SK-N-SH treated with all-trans-retinoic acid at 6 μM for 48 hours (cell line): ENCODE measurements around the gene ARF5.

Source experiments
- ARNTL ChIP-seq: fragments of 450-650 bp; formaldehyde crosslinking; IDR thresholded peaks from 2 replicates; pipeline ENCODE4 v1.5.0; 2020; ENCODE audit warnings: low read depth, mild to moderate bottlenecking, moderate library complexity, borderline replicate concordance
- CREB5 ChIP-seq: fragments of 250-450 bp; sonication (Bioruptor Pico); IDR thresholded peaks from 2 replicates; pipeline ENCODE4 v1.5.1; 2020; ENCODE audit warnings: low read depth, mild to moderate bottlenecking, moderate library complexity
- PATZ1 ChIP-seq: fragments of 250-450 bp; sonication (Bioruptor Pico); IDR thresholded peaks from 2 replicates; pipeline ENCODE4 v1.8.0; 2020; ENCODE audit warnings: mild to moderate bottlenecking, moderate library complexity, borderline replicate concordance
- PPARA ChIP-seq: fragments of 250-450 bp; sonication (Bioruptor Pico); IDR thresholded peaks from 2 replicates; pipeline ENCODE4 v1.5.0; 2020; ENCODE audit warnings: mild to moderate bottlenecking, borderline replicate concordance
- SNAI2 ChIP-seq: fragments of 250-450 bp; sonication (Bioruptor Pico); IDR thresholded peaks from 2 replicates; pipeline ENCODE4 v1.5.0; 2020; ENCODE audit warnings: mild to moderate bottlenecking, moderate library complexity
- TCF4 ChIP-seq: fragments of 250-450 bp; sonication (Bioruptor Pico); IDR thresholded peaks from 2 replicates; pipeline ENCODE4 v1.8.0; 2021; ENCODE audit warnings: mild to moderate bottlenecking, moderate library complexity, borderline replicate concordance
- TOX ChIP-seq: fragments of 250-450 bp; sonication (Bioruptor Pico); IDR thresholded peaks from 2 replicates; pipeline ENCODE4 v1.8.0; 2021; ENCODE audit warnings: mild to moderate bottlenecking, moderate library complexity, borderline replicate concordance
- ZC3H10 ChIP-seq: fragments of 250-450 bp; sonication (Bioruptor Pico); IDR thresholded peaks from 2 replicates; pipeline ENCODE4 v1.5.1; 2021; ENCODE audit warnings: mild to moderate bottlenecking, moderate library complexity
- ZFP3 ChIP-seq: fragments of 250-450 bp; sonication (Bioruptor Pico); IDR thresholded peaks from 2 replicates; pipeline ENCODE4 v1.5.0; 2020; ENCODE audit warnings: mild to moderate bottlenecking, moderate library complexity
- ZNF565 ChIP-seq: fragments of 450-650 bp; formaldehyde crosslinking; conservative IDR thresholded peaks from 2 replicates; pipeline ENCODE4 v1.5.0; 2020; ENCODE audit warnings: low read depth, mild to moderate bottlenecking, moderate library complexity
- ZNF70 ChIP-seq: fragments of 450-650 bp; formaldehyde crosslinking; IDR thresholded peaks from 2 replicates; pipeline ENCODE4 v1.5.0; 2020; ENCODE audit warnings: mild to moderate bottlenecking, moderate library complexity

DNA sequence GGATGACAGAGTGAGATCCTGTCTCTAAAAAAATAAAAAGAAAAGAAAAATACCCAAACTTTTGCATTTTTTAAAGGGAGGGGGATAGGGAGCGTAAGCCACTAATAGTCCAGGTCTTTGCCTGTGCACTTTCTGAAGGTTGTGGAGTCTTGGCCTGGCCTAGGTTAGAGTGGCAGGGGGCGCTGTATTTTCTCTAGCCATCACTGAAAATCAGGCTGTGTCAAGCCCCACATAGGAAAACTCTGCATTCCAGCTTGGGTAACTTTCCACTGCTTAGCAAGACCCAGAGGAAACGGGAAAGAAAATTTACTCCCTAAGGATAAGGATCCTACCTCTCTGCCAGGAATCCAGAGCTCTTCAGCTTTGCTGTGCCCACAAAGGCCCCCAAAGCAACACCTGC is 40.2 kb downstream of the ARF5 start:
- TF ChIP-seq ZNF565 (CRISPR knock-in tag) (no peak), ZNF70 (CRISPR knock-in tag) (no peak), PPARA (no peak), TOX (CRISPR knock-in tag) (no peak), PATZ1 (CRISPR knock-in tag) (no peak), ARNTL (CRISPR knock-in tag) (no peak), CREB5 (CRISPR knock-in tag) (no peak), TCF4 (CRISPR knock-in tag) (no peak), ZFP3 (CRISPR knock-in tag) (no peak), ZC3H10 (CRISPR knock-in tag) (no peak), SNAI2 (CRISPR knock-in tag) (no peak)
